ENCODE data around the gene BTF3L4.

DNA sequence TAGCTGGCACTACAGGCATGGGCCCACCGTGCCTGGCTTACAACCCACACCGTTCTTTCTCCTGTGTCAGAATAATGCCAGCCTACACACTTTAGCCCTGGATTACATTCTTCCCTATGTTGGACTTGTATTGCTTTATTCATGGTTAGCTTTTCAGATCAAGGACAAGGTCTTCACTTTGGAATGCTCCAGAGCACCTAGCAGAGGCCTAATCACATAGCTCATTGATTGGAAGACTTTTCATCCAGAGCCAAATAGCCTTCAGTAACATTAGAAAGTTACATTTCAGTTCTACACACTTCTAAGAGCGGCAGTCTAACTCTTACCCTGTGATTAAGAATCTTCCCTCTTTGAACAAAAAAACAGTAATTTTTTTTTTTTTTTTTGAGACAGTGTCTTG, 56.4 kb downstream of the BTF3L4 start:
- TF ChIP-seq, protein P1, sequence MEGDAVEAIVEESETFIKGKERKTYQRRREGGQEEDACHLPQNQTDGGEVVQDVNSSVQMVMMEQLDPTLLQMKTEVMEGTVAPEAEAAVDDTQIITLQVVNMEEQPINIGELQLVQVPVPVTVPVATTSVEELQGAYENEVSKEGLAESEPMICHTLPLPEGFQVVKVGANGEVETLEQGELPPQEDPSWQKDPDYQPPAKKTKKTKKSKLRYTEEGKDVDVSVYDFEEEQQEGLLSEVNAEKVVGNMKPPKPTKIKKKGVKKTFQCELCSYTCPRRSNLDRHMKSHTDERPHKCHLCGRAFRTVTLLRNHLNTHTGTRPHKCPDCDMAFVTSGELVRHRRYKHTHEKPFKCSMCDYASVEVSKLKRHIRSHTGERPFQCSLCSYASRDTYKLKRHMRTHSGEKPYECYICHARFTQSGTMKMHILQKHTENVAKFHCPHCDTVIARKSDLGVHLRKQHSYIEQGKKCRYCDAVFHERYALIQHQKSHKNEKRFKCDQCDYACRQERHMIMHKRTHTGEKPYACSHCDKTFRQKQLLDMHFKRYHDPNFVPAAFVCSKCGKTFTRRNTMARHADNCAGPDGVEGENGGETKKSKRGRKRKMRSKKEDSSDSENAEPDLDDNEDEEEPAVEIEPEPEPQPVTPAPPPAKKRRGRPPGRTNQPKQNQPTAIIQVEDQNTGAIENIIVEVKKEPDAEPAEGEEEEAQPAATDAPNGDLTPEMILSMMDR (conservative IDR thresholded peaks at IDR 0.05 in 1 of 2, IDR thresholded peaks at IDR 0.05 in 1 of 2; ENCODE audit: low read depth in 1 of 2, low read length in 2 of 2), result no peak
- TF ChIP-seq EZH2 (IDR thresholded peaks at IDR 0.05; ENCODE audit: low read length, missing control alignments), result no peak
